A549 (cell line): Measurements from ENCODE around the gene STAT5B. TPM values are rescaled to one million over a fixed set of nuclear protein-coding genes. Genes with fewer than 3 reads are reported as not detected.

ENCODE experiments used
- ATAC-seq, 2 experiments: fragments of 200-7000 bp in 1 of 2; fragments of >200 bp in 1 of 2; cut with Nextera tagmentation in 1 of 2; cut with Tn5 transposase in 1 of 2; 3 replicates each; pipeline versions ENCODE4 v1.8.0 to v1.9.1; 2018 to 2020; ENCODE audit warnings: mild to moderate bottlenecking in 1 of 2, moderate library complexity in 1 of 2
- CTCF ChIA-PET: fragments of 300-600 bp; sonication (Branson Sonifier 250); formaldehyde crosslinking; extraction: SDS; loops from one replicate; lab custom pipeline; 2021; ENCODE audit warnings: antibody characterized with exemption, inconsistent platforms; lab: Yijun Ruan, JAX
- POLR2A ChIA-PET: fragments of 350-600 bp; formaldehyde crosslinking; extraction: SDS; loops from one replicate; lab custom pipeline; 2021; ENCODE audit warnings: antibody characterized with exemption, inconsistent platforms; lab: Yijun Ruan, JAX
- DNase-seq, 2 experiments: peaks; one replicate each; pipeline versions ENCODE4 v3.0.0 to v3.0.0-alpha.2; 2011 to 2016; ENCODE audit warnings: low read depth in 1 of 2, low spot score in 1 of 2
- FAIRE-seq: peaks from 2 replicates; lab custom pipeline; 2011; peaks lifted over from hg19 to GRCh38; lab: Jason Lieb, UNC
- H3K27ac ChIP-seq, 2 experiments: fragments of >200 bp; sonication (Bioruptor Twin); formaldehyde crosslinking; 3 replicates each; pipeline ENCODE4 v1.5.1; 2016 to 2017
- H3K4me1 ChIP-seq: fragments of >200 bp; sonication (Bioruptor Twin); formaldehyde crosslinking; 3 replicates; pipeline ENCODE4 v1.6.1; 2016
- H3K4me2 ChIP-seq: fragments of >200 bp; sonication (Bioruptor Twin); formaldehyde crosslinking; 3 replicates; pipeline ENCODE4 v1.6.1; 2016
- H3K4me3 ChIP-seq: fragments of >200 bp; sonication (Bioruptor Twin); formaldehyde crosslinking; 3 replicates; pipeline ENCODE4 v1.5.1; 2016
- H3K9me3 ChIP-seq: fragments of >200 bp; sonication (Bioruptor Twin); formaldehyde crosslinking; 3 replicates; pipeline ENCODE4 v1.6.1; 2016
- CHD2 ChIP-seq: fragments of 150-350 bp; IDR thresholded peaks from 2 replicates; pipeline ENCODE4 v1.6.1; 2014; ENCODE audit warnings: low read length; ENCODE audit not compliant: partially characterized antibody
- E2F6 ChIP-seq: IDR thresholded peaks from 2 replicates; pipeline ENCODE4 v1.6.1; 2012; ENCODE audit warnings: low read depth, borderline replicate concordance
- FOSL2 ChIP-seq, 2 experiments: fragments of 450-650 bp in 1 of 2; fragments of >200 bp in 1 of 2; sonication (Bioruptor Twin) in 1 of 2; formaldehyde crosslinking; IDR thresholded peaks; 2 replicates each; pipeline versions ENCODE4 v1.5.0 to v1.6.1; 2016 to 2020; ENCODE audit warnings: mild to moderate bottlenecking in 1 of 2, moderate library complexity in 1 of 2
- HDAC2 ChIP-seq: fragments of 200-600 bp; sonication (generic); IDR thresholded peaks from 2 replicates; pipeline ENCODE4 v1.6.1; 2016
- HEYL ChIP-seq: fragments of 250-450 bp; sonication (Bioruptor Pico); IDR thresholded peaks from 2 replicates; pipeline ENCODE4 v1.8.0; 2021; ENCODE audit warnings: mild to moderate bottlenecking, moderate library complexity
- JUNB ChIP-seq: fragments of >200 bp; sonication (Bioruptor Twin); formaldehyde crosslinking; IDR thresholded peaks from 2 replicates; pipeline ENCODE4 v1.6.1; 2016
- KDM1A ChIP-seq: fragments of 200-600 bp; sonication (generic); IDR thresholded peaks from 2 replicates; pipeline ENCODE4 v1.6.1; 2016; ENCODE audit warnings: low read depth, mild to moderate bottlenecking
- KDM5A ChIP-seq: fragments of 200-600 bp; sonication (generic); IDR thresholded peaks from 2 replicates; pipeline ENCODE4 v1.6.1; 2016; ENCODE audit warnings: antibody characterized with exemption, mild to moderate bottlenecking
- MAFK ChIP-seq: fragments of 450-650 bp; IDR thresholded peaks from 2 replicates; pipeline ENCODE4 v1.6.1; 2014; ENCODE audit not compliant: partially characterized antibody
- NR3C1 ChIP-seq: fragments of >200 bp; sonication (Bioruptor Twin); formaldehyde crosslinking; IDR thresholded peaks from 3 replicates; pipeline ENCODE4 v1.6.1; 2017
- TP53 ChIP-seq: fragments of 250-450 bp; sonication (Bioruptor Pico); IDR thresholded peaks from 2 replicates; pipeline ENCODE4 v1.5.0; 2021; ENCODE audit warnings: mild to moderate bottlenecking, moderate library complexity
- WGBS: methylation state at CpG from one replicate; pipeline ENCODE4 v1.1.6; 2017; ENCODE audit errors: missing lambda C conversion rate; 5-methylcytosine and 5-hydroxymethylcytosine counted together
- polyA plus RNA-seq, 4 experiments: library from polyadenylated mRNA; depleted of rRNA in 3 of 4; stranded (reverse); fragments of >200 nt; fragmentation: RNase III in 1 of 4; extraction: RNeasy Plus Mini Kit Qiagen cat#74134 plus additional on column Dnase treatment in 1 of 4; gene quantifications; 2 replicates in 3 of 4; 3 replicates in 1 of 4; pipeline ENCODE4 v1.2.3, GENCODE V29; 2011 to 2017
- TF ChIP-seq, protein P1 (sequence below): fragments of 150-350 bp; IDR thresholded peaks from 2 replicates; pipeline ENCODE4 v1.6.1; 2014; ENCODE audit warnings: low read depth, mild to moderate bottlenecking, low read length
- TF ChIP-seq, protein P2 (sequence below): fragments of >200 bp; sonication (Bioruptor Twin); formaldehyde crosslinking; IDR thresholded peaks from 3 replicates; pipeline ENCODE4 v1.5.1; 2016

STAT5B gene
- polyA plus RNA-seq, 2 of the 4 experiments (the other 2 are of a cell fraction): 31.2 to 37.6 TPM

GRCh38 chr17:42253578-42253977, 22.6 kb downstream of the STAT5B start:
- DNase-seq (no peak), FAIRE-seq (no peak), ATAC-seq (no peak)
- Histone ChIP-seq H3K9me3 (no peaks in the 10 kb centered on the region), H3K4me3 (no peak overlapping the region), H3K4me2 (peak overlapping the region; percentile 65), H3K4me1 (peaks cover 71% of the 10 kb centered on the region), H3K27ac (peak overlapping the region; percentile 67 to 76)
- TF ChIP-seq NR3C1 (no peak), FOSL2 (IDR thresholded peaks at IDR 0.05) (no peak), FOSL2 (CRISPR knock-in tag; IDR thresholded peaks at IDR 0.05) (peak; percentile 36), KDM1A (no peak), HDAC2 (no peak), KDM5A (no peak), TP53 (CRISPR knock-in tag) (no peak), E2F6 (no peak), MAFK (no peak)
- TF ChIP-seq, protein P1, sequence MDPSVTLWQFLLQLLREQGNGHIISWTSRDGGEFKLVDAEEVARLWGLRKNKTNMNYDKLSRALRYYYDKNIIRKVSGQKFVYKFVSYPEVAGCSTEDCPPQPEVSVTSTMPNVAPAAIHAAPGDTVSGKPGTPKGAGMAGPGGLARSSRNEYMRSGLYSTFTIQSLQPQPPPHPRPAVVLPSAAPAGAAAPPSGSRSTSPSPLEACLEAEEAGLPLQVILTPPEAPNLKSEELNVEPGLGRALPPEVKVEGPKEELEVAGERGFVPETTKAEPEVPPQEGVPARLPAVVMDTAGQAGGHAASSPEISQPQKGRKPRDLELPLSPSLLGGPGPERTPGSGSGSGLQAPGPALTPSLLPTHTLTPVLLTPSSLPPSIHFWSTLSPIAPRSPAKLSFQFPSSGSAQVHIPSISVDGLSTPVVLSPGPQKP: no peak
- ChIA-PET POLR2A (no interaction called here), CTCF (interaction anchor here (1.2 to 3.4 kb wide), 4 partner anchors 31 to 228 kb away, joined by 3 to 13 read pairs (median 4); partner anchors contain the start of gene KCNH4)
- 95% methylated on average over 5 of the region's 5 CpGs for WGBS

- Histone ChIP-seq H3K4me3 (no peak overlapping the region), H3K9me3 (no peaks in the 10 kb centered on the region), H3K4me2 (peak overlapping the region; percentile 65), H3K4me1 (peaks cover 67% of the 10 kb centered on the region), H3K27ac (peak overlapping the region; percentile 67 to 76)
- DNase-seq (no peak), FAIRE-seq (peak; percentile 68), ATAC-seq (peak in 1 of 2 experiments; percentile 51; a peak in 3 of 6 replicates)
- TF ChIP-seq MAFK (peak; percentile 81), JUNB (peak; percentile 63; the same call in 1 of the 2 replicates), FOSL2 (IDR thresholded peaks at IDR 0.05) (peak; percentile 32; the same call in 1 of the 2 replicates), FOSL2 (CRISPR knock-in tag; IDR thresholded peaks at IDR 0.05) (peak; percentile 60), HEYL (CRISPR knock-in tag) (no peak), CHD2 (no peak)
- ChIA-PET POLR2A (interaction anchor here (0.6 kb wide), 1 partner anchor 21 kb away, joined by 8 read pairs; no protein-coding TSS in a partner anchor), CTCF (interaction anchor here (0.6 to 3.4 kb wide), 5 partner anchors 29 to 238 kb away, joined by 3 to 13 read pairs (median 3); partner anchors contain the start of gene KCNH4)
- 8% methylated on average over 4 of the region's 4 CpGs for WGBS
These were observed 23.3 kb downstream of the STAT5B start for GRCh38 chr17:42252597-42253550.

DNA sequence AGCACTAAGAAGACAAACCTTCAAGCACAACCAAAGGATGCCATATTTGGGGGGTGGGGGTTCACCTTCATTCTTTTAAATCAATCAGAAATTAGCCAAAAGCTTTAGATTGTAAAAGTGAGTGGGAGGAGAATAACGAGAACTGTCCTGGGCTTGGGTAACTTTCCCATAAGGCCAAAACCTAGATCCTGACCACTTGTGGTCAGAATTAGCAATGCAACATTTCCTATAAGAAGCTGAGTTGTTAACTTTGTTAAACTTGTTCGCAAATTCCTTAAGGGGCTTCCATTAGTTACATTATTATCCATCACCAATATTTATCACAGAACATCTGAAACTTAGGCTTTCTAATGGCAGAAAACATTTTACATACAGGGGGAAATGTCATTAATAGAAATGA, 25.1 kb downstream of the STAT5B start:
- H3K4me1 ChIP-seq: peaks cover 59% of the 10 kb centered on the region
- POLR2A ChIA-PET: interaction anchor here (0.9 kb wide), 1 partner anchor 26 kb away, joined by 3 read pairs; no protein-coding TSS in a partner anchor
- TF ChIP-seq CHD2: no peak
- TF ChIP-seq, protein P2, sequence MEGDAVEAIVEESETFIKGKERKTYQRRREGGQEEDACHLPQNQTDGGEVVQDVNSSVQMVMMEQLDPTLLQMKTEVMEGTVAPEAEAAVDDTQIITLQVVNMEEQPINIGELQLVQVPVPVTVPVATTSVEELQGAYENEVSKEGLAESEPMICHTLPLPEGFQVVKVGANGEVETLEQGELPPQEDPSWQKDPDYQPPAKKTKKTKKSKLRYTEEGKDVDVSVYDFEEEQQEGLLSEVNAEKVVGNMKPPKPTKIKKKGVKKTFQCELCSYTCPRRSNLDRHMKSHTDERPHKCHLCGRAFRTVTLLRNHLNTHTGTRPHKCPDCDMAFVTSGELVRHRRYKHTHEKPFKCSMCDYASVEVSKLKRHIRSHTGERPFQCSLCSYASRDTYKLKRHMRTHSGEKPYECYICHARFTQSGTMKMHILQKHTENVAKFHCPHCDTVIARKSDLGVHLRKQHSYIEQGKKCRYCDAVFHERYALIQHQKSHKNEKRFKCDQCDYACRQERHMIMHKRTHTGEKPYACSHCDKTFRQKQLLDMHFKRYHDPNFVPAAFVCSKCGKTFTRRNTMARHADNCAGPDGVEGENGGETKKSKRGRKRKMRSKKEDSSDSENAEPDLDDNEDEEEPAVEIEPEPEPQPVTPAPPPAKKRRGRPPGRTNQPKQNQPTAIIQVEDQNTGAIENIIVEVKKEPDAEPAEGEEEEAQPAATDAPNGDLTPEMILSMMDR: peak; percentile 46
- TF ChIP-seq, all 56 proteins: peak for 1
- Histone ChIP-seq H3K4me3 (no peak overlapping the region), H3K9me3 (peaks cover 8% of the 10 kb centered on the region; the same call in 1 of the 3 replicates), H3K27ac (0 out of 6 replicates have a peak overlapping the region, but pooled peaks of 1 of the 2 experiments have one; percentile 42), H3K4me2 (no peak overlapping the region)
- DNase-seq: peak; percentile 48 to 62
- no peak for FAIRE-seq
- ATAC-seq: peak in 1 of 2 experiments; percentile 50; a peak in 2 of 6 replicates
- CTCF ChIA-PET: interaction anchor here (0.7 to 6.1 kb wide), 16 partner anchors 11 to 231 kb away, joined by 3 to 34 read pairs (median 4); partner anchors contain the start of genes GHDC, KCNH4 and NKIRAS2
- 71% methylated on average over 2 of the region's 2 CpGs for WGBS
